GM19240 (cell line): Measurements from ENCODE around the gene SULT2B1.
"Not testable (repeated sequence)": the region's sequence is repeated elsewhere in the genome, so short reads cannot be mapped to it uniquely, and the experiment has no call there.

Source experiments
- DNase-seq: peaks from one replicate; pipeline ENCODE4 v3.0.0; 2011; ENCODE audit warnings: low spot score; ENCODE audit not compliant: insufficient read length

SULT2B1 gene

GRCh38 chr19:48529156-48529555 lies 22.8 kb upstream of the SULT2B1 start:
- DNase-seq = no peak

GRCh38 chr19:48530066-48530720 lies 21.8 kb upstream of the SULT2B1 start:
- DNase-seq = no peak

GRCh38 chr19:48530770-48531169 lies 21.2 kb upstream of the SULT2B1 start:
- no peak for DNase-seq

GRCh38 chr19:48533770-48534169 lies 18.2 kb upstream of the SULT2B1 start:
- DNase-seq = no peak

- no peak for DNase-seq
These were observed 14.4 kb upstream of the SULT2B1 start for GRCh38 chr19:48537541-48537940.

- DNase-seq = not testable (repeated sequence)
These were observed 13.9 kb upstream of the SULT2B1 start for GRCh38 chr19:48538057-48538456.

GRCh38 chr19:48539503-48540096 lies 12.4 kb upstream of the SULT2B1 start:
- no peak for DNase-seq

GRCh38 chr19:48540110-48540509 lies 11.9 kb upstream of the SULT2B1 start:
- DNase-seq = no peak

- DNase-seq = no peak
These were observed 10.2 kb upstream of the SULT2B1 start for GRCh38 chr19:48541813-48542212.

GRCh38 chr19:48543121-48543710 lies 8.8 kb upstream of the SULT2B1 start:
- no peak for DNase-seq

GRCh38 chr19:48544856-48545750 lies 6.9 kb upstream of the SULT2B1 start:
- no peak for DNase-seq

- no peak for DNase-seq
These were observed 4.2 kb upstream of the SULT2B1 start for GRCh38 chr19:48547722-48548121.

GRCh38 chr19:48548253-48548911 lies 3.6 kb upstream of the SULT2B1 start:
- no peak for DNase-seq

GRCh38 chr19:48549380-48549779 lies 2.6 kb upstream of the SULT2B1 start:
- DNase-seq = no peak

- no peak for DNase-seq
These were observed 692 bp downstream of the SULT2B1 start for GRCh38 chr19:48552406-48553322.

- DNase-seq = no peak
These were observed 1.9 kb downstream of the SULT2B1 start for GRCh38 chr19:48553676-48554384.

GRCh38 chr19:48554385-48555091 lies 2.6 kb downstream of the SULT2B1 start:
- DNase-seq = no peak

- DNase-seq = no peak
These were observed 4.2 kb downstream of the SULT2B1 start for GRCh38 chr19:48556163-48556562.

GRCh38 chr19:48556825-48557224 lies 4.9 kb downstream of the SULT2B1 start:
- DNase-seq = no peak
